Chondrocyte (in vitro differentiated cells): Measurements from ENCODE around the gene WWOX. TPM values are rescaled to one million over a fixed set of nuclear protein-coding genes. Genes with fewer than 3 reads are reported as not detected.

Experiments used
- DNase-seq: peaks from one replicate; pipeline ENCODE4 v3.0.0; 2021; ENCODE audit warnings: mixed read lengths, low spot score
- H3K27ac Mint-ChIP-seq: one replicate; pipeline ENCODE4 v1.8.0; 2021; ENCODE audit warnings: mild to moderate bottlenecking, moderate library complexity, mixed read lengths; ENCODE audit not compliant: unreplicated experiment
- H3K27me3 Mint-ChIP-seq: 2 replicates; pipeline ENCODE4 v1.8.0; 2021; ENCODE audit warnings: low read depth, mixed read lengths
- H3K36me3 Mint-ChIP-seq: 2 replicates; pipeline ENCODE4 v1.8.0; 2021; ENCODE audit warnings: low read depth, mixed read lengths
- H3K4me1 Mint-ChIP-seq: 2 replicates; pipeline ENCODE4 v1.8.0; 2021; ENCODE audit warnings: low read depth, mild to moderate bottlenecking, mixed read lengths
- H3K4me3 Mint-ChIP-seq: one replicate; pipeline ENCODE4 v1.8.0; 2021; ENCODE audit warnings: mild to moderate bottlenecking, moderate library complexity, mixed read lengths; ENCODE audit not compliant: unreplicated experiment
- H3K9me3 Mint-ChIP-seq: 2 replicates; pipeline ENCODE4 v1.8.0; 2021; ENCODE audit warnings: low read depth, mixed read lengths
- CTCF ChIP-seq: fragments of 200-600 bp; sonication (generic); IDR thresholded peaks from 2 replicates; pipeline ENCODE4 v1.5.0; 2021; ENCODE audit warnings: antibody characterized with exemption, mild to moderate bottlenecking, moderate library complexity
- total RNA-seq: library from RNA; stranded (reverse); gene quantifications from 3 replicates; pipeline ENCODE4 v1.2.1, GENCODE V29; 2021

The WWOX gene
- total RNA-seq, 1 donor from 2014 or later: 12.1 TPM

GRCh38 chr16:78137179-78137578 lies 37.7 kb downstream of the WWOX start:
- no peaks in the 10 kb centered on the region for H3K9me3 Mint-ChIP-seq
- no peaks in the 10 kb centered on the region for H3K27me3 Mint-ChIP-seq
- H3K36me3 Mint-ChIP-seq: no peaks in the 10 kb centered on the region
- no peak for DNase-seq
- no peak overlapping the region for H3K4me3 Mint-ChIP-seq
- H3K27ac Mint-ChIP-seq: no peak overlapping the region
- H3K4me1 Mint-ChIP-seq: peaks cover 1% of the 10 kb centered on the region
- no peak for TF ChIP-seq CTCF

- Mint-ChIP-seq H3K4me1 (peaks cover 10% of the 10 kb centered on the region), H3K27ac (no peak overlapping the region), H3K27me3 (no peaks in the 10 kb centered on the region), H3K4me3 (no peak overlapping the region), H3K36me3 (no peaks in the 10 kb centered on the region), H3K9me3 (no peaks in the 10 kb centered on the region)
- TF ChIP-seq CTCF: no peak
- DNase-seq: no peak
Measured at GRCh38 chr16:78137782-78138616, 38.5 kb downstream of the WWOX start.

- Mint-ChIP-seq H3K4me1 (peaks cover 20% of the 10 kb centered on the region), H3K4me3 (no peak overlapping the region), H3K9me3 (no peaks in the 10 kb centered on the region), H3K27ac (no peak overlapping the region), H3K27me3 (no peaks in the 10 kb centered on the region), H3K36me3 (peaks cover 2% of the 10 kb centered on the region)
- DNase-seq: no peak
- TF ChIP-seq CTCF: no peak
Measured at GRCh38 chr16:78140818-78141466, 41.5 kb downstream of the WWOX start.

- Mint-ChIP-seq H3K9me3 (no peaks in the 10 kb centered on the region), H3K4me1 (peaks cover 25% of the 10 kb centered on the region), H3K4me3 (no peak overlapping the region), H3K27me3 (no peaks in the 10 kb centered on the region), H3K27ac (peak overlapping the region; percentile 80), H3K36me3 (peaks cover 2% of the 10 kb centered on the region)
- DNase-seq: no peak
- TF ChIP-seq CTCF: no peak
Measured at GRCh38 chr16:78142788-78143187, 43.3 kb downstream of the WWOX start.

GRCh38 chr16:78146807-78147206 lies 47.4 kb downstream of the WWOX start:
- H3K4me3 Mint-ChIP-seq: no peak overlapping the region
- TF ChIP-seq CTCF: no peak
- no peaks in the 10 kb centered on the region for H3K27me3 Mint-ChIP-seq
- DNase-seq: no peak
- peaks cover 2% of the 10 kb centered on the region for H3K36me3 Mint-ChIP-seq
- H3K4me1 Mint-ChIP-seq: peaks cover 32% of the 10 kb centered on the region
- no peaks in the 10 kb centered on the region for H3K9me3 Mint-ChIP-seq
- no peak overlapping the region for H3K27ac Mint-ChIP-seq
